HG03139 (cell line): ENCODE data around the gene TRPM1.

ENCODE experiments used
- ATAC-seq: cut with Tn5 transposase; IDR thresholded peaks from one replicate; pipeline ENCODE4 v1.9.1; 2021; ENCODE audit not compliant: unreplicated experiment

Gene TRPM1

DNA sequence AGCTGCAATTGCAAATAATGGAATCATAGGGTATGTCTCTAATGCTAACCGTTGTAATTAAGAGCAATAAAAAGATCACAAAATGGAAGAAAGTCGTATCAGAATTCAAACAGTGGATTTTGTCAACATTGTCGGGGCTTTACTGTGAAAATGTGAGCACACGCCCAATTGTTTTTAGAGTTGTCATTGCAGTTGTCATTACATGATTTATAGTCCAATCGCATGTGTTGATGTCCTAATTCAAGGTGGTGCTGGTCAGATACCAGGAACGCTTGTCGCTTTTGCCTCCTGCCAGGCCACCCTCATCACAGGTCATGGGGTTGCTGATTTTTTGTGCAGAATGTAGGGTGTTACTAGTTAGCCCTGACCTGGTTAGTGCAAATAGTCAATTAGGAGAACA is 16.2 kb downstream of the TRPM1 start:
- no peak for ATAC-seq

DNA sequence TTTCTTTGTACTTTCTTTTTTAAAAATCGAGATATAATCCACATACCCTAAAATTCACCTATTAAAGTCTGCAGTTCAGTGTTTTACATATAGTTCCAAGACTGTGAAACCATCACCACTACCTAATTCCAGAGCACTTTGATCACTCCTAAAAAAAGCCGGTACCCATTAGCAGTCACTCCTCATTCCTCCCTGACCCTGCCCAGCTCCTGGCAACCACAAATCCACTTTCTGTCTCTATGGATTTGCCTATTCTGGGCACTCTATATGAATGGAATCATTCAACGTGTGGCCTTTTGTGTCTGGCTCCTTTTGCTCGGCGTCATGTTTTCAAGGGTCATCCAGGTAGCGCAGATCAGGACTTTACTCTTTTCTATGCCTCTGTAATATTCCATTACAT is 17.3 kb downstream of the TRPM1 start:
- ATAC-seq: no peak

DNA sequence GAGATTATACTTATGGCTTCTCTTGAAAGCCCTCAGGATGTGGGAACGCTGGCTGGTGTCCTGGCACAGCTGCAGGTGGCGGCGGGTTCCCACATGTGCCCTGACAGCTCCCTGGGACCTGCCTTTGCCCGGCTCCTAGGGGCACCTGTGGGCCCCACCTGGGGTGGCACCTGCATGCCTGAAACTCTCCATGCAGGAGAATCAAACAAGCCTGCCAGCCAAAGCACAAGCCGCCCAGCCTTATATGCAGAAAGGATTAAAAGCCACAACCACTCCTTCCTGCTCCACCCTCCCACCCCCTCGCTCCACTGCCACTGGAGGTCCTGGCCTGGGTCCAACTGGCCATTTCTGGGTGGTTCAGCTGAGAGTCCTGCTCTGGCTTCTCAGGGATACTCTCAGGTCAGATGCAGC is 18.1 kb downstream of the TRPM1 start:
- no peak for ATAC-seq

DNA sequence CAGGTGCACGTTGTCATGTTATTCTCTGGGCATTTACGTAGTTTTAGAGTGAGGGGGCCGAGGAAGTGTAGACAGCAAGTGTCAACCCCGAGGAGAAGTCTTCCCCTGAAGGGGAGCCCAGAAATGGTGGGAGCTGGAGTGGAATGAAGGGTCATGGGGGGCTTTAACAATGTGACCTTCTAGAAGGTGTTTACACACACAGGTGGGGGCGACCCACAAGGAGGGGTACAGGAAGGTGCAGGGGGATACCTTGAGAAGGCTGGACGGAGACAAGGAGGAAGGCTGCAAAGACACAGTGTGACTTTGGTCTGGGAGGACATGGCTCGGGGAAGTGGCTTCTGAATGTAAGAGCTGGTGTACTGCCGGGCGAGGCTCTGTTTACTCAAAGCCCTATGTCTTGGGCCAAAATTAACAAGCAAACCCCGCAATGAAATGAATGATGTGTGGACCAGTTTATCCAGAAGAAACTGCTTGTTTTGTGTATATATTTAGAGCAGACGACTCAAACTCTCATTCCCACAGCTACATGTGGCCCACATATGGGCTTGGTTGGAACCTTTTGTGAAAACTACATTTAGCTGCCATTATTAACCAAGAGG is 18.7 kb downstream of the TRPM1 start:
- ATAC-seq: no peak

DNA sequence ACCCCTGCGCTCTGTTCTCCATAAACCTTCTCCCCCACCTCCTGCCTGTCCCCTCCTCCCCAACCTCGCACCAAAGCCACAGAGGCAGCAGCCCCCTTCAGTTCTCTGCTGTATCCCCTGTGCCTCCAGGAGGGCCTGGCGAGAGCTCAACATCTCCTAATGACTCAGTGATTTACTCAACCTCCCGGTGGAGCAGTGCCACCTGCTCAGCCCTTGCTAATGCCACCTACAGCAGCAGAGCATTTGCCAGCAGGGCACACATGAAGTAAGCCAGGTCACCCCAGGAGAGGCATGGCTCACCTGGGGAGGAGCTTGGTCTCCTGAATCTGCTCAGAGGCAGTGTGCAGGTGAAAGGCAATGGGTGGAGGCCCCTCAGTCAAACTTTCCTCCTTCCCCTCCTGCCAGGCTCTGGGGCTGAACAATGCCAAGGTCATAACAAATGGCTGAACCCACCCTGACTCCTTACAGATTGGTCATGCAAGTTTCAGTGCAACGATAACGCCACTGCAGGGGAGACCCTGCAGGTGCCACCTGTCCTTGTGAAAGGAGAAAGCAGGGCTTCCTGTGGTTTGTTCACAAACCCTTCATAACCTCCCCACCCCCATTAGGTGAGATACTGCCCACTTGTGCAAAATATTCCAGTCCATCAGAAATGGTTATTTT is 19.8 kb downstream of the TRPM1 start:
- ATAC-seq: no peak

DNA sequence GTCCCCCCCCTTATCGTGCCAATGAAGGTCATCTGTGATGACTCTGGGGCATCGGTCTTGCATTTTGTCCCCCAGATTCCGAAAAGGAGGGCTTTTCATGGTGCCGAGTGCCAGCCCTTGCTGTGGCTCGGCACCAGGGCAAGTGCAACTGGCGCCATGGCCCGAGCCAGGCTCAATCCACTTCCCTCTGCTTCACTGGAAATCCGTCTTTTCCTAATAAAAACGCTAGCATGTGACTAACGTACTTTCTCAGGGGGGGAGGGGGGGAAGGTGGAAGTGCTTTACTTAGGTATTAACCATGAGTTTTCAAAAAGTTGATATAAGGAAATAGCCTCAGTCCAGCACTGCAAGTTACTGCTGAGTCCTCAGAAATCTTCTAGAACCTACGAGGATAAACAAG is 20.5 kb downstream of the TRPM1 start:
- no peak for ATAC-seq

DNA sequence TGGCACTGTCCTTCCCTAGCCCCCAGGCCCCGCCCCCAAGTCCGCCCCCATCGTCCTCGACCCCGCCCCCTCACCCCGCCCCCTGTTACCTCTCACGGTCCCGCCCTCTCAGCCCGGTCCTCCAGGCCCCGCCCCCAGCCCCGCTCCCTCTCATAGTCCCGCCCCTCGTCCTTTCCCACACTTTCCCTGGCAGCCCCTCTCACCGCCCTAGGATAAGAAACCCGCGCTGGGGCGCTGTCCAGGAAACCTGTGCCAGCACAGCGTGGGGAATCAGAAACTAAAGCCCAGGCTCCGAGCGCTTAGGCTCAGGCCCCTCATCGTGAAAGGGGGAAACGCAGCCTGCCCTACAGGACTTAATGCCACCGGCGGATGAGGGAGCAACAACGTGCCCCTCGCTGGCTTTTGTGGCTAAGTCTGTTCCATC is 20.9 kb downstream of the TRPM1 start:
- no peak for ATAC-seq

DNA sequence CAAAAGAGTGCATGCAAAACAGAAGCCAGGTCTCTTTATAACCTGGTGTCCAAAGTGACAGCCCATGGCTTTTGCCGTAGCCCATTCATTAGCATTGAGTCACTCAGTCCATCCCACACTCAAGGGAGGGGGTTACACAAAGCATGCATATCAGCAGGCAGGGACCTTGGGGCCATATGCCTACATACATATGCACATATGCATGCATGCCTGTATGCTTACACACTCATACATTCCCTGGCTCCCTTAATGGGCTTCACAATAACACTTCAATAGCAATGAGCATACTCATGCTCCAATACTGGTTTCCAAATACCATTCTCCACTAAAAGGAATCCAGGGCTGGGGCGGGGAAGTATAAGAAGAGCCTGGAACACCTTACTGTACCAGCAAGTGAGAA is 22.0 kb downstream of the TRPM1 start:
- ATAC-seq: no peak

DNA sequence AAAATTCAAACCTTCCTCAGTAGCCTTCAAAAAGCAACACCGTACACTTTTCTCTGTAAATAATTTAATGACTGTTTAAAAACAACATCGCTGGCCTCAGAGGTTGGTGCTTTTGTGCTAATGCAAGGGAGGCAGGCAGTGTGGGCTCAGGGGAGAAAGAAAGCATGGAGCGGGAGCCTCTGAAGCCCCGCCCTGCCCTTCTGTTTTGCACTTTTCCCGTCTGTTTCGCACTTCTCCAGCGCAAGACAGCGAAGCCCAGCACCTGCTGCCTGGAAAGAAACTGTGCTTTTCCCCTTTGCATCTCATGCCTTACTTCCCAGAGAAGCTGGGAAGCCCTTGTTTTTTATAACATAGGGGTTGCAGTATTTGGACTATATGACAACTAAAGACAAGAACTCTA is 23.1 kb downstream of the TRPM1 start:
- no peak for ATAC-seq

DNA sequence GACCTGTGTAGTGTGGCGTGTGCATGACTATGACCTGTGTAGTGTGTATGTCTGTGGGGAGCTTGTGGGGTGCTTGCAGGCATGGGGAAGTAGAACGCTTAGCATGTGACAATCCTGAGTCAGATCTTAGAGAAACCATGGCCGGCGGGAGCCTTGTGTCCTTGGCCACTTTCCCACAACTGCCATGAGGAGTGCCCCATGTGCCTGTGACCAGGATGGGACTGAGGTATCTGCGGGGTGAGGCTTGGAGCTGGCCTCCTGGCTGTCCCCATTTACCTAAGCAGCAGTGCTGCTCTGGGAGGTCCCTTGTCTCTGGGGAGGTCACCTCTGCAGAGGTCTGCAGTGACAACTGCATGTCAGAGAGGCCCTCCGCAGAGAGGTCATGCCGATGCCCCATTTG is 23.6 kb downstream of the TRPM1 start:
- ATAC-seq: no peak

DNA sequence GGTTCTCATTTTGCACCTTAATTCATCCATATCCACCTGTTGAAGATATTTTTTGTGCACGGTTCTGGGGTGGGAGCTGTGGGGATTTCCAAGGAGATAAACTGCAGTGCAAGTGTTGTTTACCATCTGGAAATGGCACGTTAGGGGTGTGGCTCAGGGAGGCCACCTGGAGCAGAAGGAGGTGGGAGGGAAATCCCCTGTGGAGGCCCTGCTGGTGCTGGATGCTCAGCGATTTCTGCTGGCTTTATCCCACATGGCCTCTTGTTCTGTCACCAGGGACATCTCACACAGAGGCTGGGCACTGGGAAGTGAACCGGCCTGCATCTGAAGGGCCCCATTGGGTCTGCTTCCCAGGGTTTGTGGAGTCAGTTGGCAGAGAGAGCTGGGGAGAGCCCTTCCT is 24.3 kb downstream of the TRPM1 start:
- ATAC-seq: no peak

DNA sequence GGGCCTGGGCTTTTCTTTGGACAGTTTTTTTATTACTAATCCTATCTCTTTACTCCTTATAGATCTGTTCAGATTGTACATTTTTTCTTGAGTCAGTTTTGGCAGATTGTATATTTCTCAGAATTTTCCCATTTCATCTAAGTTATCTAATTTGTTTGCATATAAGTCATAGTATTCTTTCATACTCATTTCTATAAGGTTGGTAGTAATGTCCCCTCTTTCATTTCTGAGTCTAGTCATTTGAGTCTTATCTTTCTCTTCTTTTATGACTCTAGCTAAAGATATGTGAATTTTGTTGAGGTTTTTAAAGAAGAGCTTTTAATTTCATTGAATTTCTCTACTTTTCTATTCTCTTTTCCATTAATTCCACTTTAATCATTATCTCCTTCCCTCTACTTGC is 27.2 kb downstream of the TRPM1 start:
- ATAC-seq: no peak

DNA sequence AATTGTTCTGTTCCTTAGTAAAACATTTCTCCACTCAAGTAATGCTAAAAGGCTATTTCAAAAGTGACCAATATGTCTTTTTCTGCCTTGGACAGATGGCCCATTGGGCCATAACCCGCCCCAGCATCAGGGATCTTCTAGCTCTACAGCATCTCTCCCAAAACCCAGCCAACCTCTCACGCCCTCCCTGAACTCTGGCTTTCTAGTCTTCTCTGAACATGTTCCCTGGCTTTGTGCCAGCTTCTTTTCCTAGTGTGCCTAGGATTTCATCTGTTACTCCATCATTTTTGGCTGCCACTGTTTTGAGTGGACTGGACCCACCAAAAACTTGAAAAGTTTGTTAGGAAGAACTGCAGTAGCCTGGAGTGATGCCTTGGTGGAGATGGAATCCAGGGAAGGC is 30.7 kb downstream of the TRPM1 start:
- ATAC-seq: no peak

DNA sequence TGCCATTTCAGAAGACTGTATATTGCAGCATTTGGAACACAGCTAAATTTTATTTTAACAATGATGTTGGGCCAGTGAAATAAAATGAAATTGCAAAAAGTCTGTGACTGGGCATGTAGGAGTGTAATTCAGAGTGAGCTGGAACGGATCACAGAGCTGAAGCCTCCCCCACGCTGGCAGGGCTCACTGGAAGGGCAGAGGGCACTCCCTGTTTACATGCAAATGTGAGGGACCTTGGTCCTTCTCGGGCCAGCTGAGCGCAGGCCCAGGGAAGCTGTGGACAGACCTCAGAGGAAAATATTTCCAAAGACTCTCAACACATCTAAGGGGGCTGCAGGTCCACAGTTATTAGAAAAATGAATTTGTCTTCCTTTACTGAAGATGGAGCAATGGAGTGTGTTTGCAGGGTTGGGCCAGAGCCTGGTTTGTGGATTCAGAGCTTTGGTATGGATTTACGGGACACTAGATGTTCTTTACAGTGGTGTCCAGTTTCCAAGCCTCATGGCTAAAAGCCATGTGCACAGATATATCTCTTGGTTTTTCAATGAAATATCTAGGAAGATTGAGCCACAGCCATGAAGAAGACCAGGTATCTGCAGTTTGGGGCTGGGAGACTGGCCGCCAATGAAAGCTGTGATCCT is 32.0 kb downstream of the TRPM1 start:
- no peak for ATAC-seq

DNA sequence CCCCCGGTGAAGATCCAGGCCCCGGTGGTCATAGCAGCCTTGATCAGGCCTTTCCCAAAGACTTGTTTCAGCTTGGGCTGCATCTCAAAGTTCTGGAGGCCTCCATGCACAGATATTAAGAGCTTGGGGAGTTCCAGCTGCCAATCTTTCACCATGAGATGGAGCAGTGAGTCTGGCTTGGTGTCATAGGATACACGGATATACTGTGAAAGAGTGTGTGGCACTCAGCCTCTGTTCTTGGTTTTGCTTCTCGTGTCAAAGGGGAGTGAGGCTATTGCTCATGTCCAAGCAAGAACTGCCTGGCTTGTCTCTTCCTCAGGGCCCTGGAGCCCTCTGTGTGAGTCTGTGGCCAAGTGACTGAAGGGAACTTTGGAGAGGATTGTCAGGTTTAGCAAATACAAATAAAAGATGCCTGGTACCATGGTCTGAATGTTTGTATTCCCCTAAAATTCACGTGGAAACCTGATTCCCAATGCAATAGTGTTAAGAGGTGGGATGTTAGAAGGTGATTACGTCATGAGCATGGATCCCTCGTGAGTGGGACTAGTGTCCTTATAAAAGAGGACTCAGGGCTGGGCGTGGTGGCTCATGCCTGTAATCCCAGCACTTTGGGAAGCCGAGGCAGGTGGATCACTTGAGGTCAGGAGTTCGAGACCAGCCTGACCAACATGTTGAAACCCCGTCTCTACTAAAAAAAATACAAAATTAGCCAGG is 33.5 kb downstream of the TRPM1 start:
- ATAC-seq: no peak

DNA sequence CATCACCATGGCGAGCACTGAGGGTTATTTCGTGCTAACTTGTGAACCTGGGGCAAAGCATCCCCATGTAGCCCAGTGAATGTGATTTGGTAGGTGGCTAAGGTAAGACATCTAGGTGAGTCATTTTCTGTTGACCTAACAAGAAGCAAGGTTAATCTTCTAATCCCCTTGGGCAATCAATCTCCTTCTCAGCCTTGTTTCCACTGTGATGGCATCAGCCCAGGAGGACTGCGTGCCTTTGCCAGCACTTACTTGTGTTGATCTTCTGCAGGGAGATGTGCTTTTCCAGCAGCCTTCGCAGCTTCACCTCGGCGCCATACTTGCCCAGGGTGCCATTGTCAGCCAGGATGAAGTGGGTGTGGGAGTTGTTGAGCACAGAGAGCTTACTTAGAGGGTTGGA is 35.7 kb downstream of the TRPM1 start:
- no peak for ATAC-seq

DNA sequence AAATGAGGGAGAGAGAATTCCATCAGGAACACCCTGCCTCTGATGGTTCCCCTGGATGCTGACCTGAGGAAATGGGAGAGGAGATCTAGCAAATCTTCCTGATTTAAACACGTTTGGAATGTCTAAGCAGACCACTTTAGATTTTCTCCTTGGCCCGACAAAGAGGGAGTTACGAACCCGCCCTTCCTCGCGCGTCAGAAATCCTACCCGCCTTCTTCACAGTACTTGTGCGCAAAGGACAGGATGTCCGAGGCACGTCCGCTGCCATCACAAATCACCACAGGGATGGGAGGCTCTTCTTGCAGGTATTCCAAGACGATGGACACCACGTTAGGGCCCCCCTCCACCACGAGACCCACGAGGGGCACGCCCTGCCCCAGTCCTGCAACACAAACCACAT is 38.6 kb downstream of the TRPM1 start:
- no peak for ATAC-seq

DNA sequence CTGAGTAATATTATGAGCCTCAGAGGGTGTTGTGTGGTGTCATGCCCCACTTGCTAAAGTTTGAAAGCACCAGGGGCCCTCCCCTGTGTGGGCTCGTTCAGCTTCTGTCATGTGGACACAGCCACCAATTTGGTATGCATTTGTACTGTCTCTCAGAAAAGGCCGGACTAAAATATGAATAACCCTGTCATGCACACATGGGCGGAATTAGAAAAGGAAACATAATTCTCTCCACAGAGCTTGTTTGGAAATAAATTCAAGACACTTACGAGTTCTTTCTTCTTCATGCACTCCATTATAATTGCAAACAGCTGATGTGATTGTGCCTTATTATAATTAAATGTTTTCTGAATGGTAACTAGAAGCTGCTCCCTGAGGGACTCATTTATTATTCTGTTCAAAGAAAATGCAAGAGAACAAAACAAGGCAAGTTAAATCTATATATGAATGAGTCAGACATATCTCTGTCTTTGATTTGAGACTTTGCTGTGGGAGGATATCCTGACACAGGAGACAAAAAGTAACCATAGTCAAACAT is 39.1 kb downstream of the TRPM1 start:
- no peak for ATAC-seq

DNA sequence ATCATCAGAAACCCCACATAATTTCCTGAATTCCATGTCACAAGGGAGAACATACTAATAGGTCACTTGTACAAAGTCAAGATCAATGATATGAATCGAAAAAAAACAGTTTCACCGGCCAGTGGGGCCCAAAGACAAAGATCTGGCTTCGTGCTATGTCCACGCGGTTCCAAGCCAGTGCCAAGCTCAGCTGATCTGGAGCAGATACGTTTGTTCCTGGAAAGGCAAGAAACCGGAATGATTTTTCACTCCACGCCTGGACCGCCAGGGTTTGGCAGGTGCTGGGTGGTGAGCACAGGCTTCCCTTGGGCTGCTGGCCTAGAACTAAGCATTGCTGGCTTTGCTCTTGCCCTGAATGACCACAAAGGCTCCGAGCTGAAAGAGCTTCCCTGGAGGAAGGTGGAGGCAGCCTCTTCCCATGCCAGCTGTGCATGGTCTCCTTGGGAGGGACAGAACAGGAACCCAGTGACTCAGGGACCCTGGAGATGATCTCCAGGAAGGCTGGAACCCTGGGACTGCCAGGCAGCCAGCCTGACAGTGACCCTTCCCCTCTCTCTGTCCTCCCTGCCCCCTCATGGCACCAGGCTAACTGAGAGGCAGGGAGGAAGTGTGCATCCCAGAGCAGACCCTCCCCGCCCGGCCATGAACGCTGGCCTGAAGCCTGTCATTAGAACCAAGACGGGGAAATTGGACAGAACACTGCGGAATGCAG is 40.9 kb downstream of the TRPM1 start:
- ATAC-seq: no peak

DNA sequence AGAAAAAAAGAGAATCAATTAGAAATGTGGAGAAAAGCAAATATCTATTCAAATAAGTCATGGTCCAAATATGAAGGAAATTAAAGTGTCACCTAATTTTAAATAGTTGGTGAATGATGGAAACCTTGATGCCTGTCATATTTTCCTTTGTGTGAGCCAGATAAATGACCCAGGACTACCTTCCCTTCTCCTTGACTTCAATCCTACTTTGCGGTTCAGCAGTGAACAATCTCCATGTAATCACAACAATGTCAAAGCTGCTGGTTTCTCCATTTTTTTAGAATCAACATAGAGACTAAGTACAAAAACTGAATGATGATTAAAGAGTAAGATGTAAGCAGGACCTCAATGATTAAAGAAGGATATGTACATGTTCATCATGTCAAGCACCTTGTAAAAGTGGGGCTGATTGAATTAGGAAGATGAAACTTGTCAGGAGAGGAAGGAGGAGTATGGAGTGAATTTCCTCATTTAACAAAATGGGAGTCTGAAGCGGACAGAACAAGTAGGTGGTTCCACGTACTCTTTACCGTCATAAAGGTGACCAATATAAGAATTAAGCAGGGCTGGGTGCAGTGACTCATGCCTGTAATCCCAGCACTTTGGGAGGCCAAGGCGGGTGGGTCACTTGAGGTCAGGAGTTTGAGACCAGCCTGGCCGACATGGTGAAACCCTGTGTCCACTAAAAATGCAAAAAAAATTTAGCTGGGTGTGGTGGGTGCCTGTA is 43.1 kb downstream of the TRPM1 start:
- ATAC-seq: no peak
